IPS-18c (cell line): ENCODE results near the gene SLC13A3.

Source experiments
- H3K4me3 ChIP-seq: 2 replicates; pipeline ENCODE4 v1.7.0; 2013; ENCODE audit warnings: low read depth, mild to moderate bottlenecking, low read length, moderate library complexity; ENCODE audit not compliant: insufficient read depth
- H3K9me3 ChIP-seq: one replicate; pipeline ENCODE4 v1.6.1; 2013; ENCODE audit warnings: mild to moderate bottlenecking, low read length, moderate library complexity; ENCODE audit not compliant: control insufficient read depth, insufficient read depth

Gene SLC13A3

DNA sequence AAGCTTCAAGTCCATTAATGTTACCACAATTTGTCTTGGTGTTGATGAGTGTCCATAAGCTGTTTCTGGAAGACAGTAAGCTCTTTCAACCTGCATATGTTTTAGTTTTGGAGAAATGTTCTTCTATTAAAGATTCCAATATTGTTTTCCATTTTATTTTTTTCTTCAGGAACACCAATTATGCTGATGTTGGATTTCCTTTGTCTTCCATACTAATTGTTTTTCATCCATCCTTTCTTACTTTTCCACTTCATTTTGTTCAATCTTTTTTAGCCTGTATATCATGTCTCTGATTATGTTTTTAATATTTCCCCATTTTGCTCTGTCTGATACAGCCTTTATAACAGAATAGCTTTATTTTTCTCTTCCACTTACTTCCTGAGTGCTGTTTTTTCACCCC lies 21.9 kb downstream of the SLC13A3 start:
- H3K4me3 ChIP-seq, result no peak overlapping the region
- H3K9me3 ChIP-seq, result peaks cover 2% of the 10 kb centered on the region

DNA sequence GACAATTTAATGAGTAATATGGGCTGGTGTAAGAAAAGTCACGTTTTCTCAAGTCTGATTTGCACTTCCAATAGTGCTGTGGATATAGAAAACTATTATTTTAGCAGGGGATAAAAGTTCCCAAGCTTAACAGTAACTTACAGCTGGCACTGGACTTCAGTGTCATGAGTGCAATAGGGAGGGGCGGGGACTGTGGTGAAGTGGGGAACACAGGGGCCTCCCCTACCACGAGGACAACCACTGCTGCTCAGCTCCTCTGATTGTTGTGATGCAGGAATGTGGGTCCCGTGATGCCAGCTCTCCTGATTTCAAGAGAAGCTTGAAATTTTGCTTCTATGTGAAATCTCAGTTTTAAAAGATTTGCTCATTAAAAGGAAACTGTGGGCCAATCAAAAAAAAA lies 24.0 kb downstream of the SLC13A3 start:
- Histone ChIP-seq H3K9me3 (peaks cover 2% of the 10 kb centered on the region), H3K4me3 (no peak overlapping the region)

DNA sequence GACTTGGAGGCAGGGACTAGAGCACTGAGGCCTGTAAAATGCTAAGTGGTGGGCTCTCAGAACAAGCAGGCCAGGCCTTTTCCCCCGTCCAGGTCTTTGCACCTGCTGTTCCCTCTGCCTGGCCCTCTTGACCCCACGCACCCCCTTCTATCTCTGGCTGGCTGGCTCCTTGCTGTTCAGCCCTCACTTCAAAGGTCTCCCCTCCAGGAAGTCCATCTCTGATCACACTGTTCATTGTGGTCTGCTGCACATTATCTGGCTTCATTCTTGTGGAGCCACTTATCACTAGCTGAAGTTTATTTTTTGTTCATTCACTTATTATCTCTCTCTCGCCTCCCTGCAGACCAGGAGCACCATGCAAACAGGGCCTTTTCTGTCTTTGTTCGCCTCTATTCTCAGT lies 24.5 kb downstream of the SLC13A3 start:
- peaks cover 2% of the 10 kb centered on the region for H3K9me3 ChIP-seq
- H3K4me3 ChIP-seq, result no peak overlapping the region

DNA sequence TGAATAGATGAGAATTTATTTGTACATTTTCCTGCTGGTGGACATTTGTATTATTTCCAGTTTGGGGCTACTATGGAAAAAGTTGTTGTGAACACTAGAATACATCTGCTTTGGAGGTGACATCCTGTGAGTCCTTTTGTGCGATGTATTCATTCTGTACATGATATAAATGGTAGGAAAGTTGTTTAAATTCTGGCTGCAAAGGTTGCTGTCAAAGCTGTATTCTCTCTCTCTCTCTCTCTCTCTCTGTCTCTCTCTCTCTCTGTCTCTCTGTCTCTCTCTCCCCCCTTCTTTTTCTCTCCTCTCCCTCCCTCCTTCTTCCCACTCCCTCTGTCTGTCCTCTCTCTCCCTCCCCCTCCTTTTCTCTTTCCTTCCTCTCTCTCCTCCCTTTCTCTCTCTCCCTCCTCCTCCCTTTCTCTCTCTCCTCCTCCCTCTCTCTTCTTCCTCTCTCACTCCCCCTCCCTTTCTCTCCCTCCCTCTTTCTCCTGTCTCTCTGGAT lies 25.3 kb downstream of the SLC13A3 start:
- Histone ChIP-seq H3K4me3 (no peak overlapping the region), H3K9me3 (peaks cover 2% of the 10 kb centered on the region)

DNA sequence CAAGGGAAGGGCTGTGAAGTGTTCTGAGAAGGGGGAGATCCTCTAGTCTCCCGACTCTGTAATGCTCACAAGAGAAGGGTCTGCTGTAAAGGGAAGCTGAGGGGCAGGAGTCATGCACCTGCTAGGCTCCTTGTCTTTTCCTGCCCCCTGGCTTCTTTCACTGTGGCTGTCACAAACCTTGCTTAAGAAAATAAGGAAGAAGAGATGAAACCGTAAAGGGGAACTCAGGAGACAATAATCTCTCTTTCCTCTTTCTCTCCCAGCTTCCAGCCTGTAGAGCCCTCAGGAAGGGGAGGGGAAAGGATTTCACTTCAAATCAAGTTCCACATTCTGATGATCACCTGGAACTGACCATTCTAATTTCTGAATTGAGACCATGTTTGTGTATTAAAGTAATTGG lies 26.3 kb downstream of the SLC13A3 start:
- Histone ChIP-seq H3K9me3 (peaks cover 2% of the 10 kb centered on the region), H3K4me3 (no peak overlapping the region)

DNA sequence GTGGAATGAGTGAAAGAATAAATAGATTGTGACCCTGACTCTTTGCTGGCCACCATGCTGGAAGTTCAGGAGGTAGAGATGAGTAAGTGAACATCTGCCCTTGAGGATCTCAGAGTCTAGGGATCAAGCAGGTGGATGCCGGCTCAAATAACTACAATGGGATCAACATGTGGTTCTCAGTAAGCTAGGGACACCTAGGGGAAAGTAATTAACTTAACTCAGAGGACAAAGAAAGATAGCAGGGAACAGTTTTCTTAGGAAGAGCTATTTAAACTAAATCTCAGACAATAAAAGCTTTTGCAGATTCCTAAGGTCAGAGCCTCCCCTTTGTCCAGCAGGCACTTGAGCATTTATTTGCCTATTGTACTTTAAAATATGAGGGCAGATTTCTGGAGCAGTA lies 29.1 kb downstream of the SLC13A3 start:
- H3K9me3 ChIP-seq, result peaks cover 2% of the 10 kb centered on the region
- no peak overlapping the region for H3K4me3 ChIP-seq

DNA sequence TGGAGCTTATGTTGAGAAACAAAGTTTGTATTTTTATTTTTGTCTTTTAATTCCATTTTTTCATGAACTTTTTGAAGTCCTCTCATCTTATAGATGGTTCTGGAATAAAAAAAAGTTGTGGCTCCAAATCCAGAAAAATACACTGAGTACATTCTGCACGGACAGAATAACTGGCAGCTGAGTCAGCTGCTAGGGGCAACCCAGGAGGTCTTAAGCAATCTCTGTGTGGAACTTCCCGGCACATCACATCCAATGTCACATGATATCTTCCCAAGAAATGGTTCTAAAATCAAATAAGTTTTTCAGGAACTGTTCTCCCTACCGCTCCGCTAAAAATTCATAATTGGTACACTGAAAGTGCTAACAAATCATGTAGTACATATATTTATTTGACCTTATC lies 29.8 kb downstream of the SLC13A3 start:
- Histone ChIP-seq H3K9me3 (peaks cover 2% of the 10 kb centered on the region), H3K4me3 (no peak overlapping the region)

DNA sequence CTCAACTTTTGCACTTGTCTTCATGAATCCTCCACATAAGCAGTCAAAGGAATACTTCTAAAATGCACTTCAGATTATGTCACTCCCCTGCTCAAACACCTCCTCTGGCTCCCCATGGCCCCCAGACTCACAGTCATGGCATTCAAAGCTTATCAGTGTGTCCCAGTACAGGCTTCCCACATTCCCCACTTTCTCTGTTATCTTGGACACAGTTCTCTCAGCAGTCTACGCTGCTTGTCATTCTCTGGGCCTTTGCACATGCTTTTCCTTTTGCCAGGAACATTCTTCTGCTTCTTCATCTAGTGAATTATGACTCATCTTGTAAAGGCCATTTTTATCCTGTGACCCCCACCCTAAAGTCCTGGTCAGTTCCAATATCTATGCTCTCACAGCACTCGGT lies 31.8 kb downstream of the SLC13A3 start:
- Histone ChIP-seq H3K4me3 (no peak overlapping the region), H3K9me3 (no peaks in the 10 kb centered on the region)

DNA sequence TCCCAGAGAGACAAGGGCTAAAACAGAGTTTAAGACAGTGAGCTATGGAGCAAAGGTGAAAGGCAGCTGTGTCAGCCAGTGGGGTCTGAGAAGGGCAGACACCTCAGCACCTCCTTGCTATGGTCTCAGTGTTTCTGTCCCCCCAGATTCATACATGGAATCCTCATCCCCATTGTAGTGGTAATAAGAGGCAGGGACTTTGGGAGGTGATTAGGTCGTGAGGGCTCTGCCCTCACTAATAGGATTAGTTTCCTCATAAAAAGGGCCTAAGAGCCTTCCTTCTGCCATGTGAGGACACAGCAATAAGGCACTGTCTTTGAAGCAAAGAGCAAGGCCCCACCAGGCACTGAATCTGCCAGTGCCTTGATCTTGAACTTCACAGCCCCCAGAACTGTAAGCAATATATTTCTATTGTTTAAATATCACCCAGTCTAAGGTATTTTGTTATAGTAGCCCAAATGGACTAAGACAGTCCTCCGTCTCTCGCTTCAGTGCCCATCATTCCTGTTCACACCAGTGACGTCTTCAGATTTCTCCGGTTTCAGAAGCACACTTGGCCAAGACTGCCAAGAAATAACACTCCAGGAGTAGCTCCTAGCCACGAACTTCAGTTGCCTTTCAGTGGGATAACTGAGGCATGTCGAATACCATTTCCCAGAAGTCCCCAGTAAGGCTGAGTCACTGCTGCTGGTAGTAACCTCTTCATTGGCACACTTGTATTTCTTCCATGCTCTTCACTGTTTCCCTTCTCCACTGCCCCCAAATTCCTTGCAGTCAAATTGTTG lies 32.8 kb downstream of the SLC13A3 start:
- Histone ChIP-seq H3K9me3 (no peaks in the 10 kb centered on the region), H3K4me3 (no peak overlapping the region)

DNA sequence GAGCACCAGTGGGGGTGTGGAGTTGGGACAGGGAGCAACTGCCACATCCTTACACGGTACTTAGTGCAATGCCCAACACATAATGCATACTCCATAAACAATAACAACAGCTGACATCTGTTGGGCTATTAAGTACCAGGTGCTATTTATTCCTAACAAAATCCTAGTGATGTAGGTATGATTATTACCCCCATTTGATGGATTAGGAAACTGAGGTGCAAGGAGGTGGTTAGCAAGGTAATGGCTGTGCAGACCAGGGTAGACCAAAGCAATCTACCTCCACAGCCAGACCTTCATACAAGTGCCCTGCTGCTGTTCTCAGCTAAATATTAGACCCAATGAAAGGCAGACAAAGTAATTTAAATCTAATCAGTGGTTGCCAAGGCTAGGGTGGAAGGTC lies 36.8 kb downstream of the SLC13A3 start:
- Histone ChIP-seq H3K4me3 (no peak overlapping the region), H3K9me3 (no peaks in the 10 kb centered on the region)

DNA sequence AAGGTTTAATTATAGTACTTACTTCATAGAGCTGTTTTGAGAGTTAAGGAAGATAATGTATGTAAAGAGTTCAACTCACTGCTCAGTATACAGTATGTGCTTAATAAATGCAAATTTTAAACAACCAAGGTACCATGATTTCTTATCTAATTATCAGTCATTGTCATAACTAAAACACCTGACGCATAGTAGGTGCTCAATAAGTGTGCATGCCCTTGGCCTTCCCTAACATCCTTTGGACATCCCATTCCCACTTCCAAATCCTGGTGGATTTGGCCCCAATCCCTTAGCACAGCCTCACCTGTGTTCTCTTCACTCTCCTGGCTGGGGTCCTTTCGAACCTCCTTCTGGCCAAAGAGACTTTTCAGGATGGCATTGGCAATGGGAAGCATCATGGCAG lies 41.1 kb downstream of the SLC13A3 start:
- Histone ChIP-seq H3K4me3 (no peak overlapping the region), H3K9me3 (no peaks in the 10 kb centered on the region)

DNA sequence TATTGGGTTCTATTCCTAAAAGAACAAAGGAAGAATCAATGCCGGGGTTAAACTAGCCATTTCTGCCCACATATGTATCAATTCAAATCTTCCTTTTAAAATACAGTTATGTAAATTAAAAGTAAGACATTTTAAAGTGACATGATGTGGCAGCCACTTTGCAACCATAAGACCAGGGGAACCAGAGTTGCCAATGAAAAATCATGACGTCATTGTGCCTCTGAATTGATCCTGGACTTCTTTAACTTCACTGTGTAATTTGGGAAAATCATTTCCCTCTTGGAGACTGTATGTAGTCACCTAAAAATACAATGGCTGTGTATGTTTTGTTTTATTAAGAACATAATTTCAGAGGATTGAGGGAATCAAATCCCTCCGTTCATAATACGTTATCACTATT lies 42.2 kb downstream of the SLC13A3 start:
- H3K4me3 ChIP-seq, result no peak overlapping the region
- no peaks in the 10 kb centered on the region for H3K9me3 ChIP-seq

DNA sequence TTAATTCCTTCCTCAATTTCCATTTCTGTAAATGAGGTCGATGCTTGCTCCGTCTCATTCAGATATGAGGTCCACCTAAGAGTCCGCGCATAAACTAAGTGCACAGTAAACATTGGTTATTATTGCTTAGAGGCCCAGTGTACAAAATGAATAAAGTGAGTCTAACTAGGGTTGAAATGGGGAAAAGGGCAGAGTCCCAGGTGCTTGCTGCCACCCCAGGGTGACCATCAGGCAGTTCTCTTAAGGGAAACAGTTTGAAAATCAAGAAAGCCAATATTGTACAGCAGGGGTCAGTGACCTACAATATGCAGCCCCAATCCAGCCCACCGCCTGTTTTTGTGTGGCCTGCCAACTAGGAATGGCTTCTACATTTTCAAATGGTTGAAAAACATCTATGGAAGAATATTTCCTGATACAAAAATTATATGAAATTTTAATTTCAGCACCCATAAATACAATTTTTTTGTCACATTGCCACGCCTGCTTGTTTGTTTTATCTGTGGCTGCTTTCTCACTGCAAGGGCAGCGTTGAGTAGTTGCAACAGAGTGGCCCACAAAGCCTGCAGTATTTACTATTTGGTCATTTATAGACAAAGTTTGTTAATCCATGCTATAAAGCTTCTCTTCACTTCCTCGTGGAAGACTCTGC lies 43.3 kb downstream of the SLC13A3 start:
- Histone ChIP-seq H3K4me3 (no peak overlapping the region), H3K9me3 (no peaks in the 10 kb centered on the region)

DNA sequence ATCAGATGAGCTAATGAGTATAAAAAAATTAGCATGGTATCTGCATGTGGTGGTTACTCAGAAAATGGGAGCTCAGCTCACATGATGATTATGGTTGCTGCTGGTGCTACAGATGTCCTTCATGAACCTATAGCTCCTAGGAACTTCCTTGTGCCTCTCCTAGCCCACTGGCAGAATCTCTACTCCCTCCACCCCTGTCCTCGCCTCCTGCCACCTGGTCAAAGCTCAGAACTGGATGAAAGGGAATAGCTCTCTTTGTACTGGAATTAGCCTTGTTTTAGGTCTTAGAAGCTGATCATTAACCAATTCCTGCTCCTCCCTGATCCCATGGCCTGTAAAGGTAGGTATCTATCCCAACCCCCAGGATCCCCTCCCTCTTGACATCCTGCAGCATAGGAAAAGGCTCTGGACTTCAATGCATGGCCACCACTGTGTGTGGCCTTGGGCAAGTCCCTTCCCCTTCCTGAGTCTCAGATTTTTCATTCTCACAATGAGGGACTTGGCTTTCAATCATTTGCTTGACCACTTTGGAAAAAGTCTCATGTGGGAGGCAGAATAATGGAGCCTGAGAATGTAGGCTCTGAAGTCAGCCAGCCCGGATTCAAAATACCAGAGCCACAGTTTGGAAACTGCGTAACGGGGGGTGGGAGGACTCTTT lies 43.9 kb downstream of the SLC13A3 start:
- no peak overlapping the region for H3K4me3 ChIP-seq
- no peaks in the 10 kb centered on the region for H3K9me3 ChIP-seq

DNA sequence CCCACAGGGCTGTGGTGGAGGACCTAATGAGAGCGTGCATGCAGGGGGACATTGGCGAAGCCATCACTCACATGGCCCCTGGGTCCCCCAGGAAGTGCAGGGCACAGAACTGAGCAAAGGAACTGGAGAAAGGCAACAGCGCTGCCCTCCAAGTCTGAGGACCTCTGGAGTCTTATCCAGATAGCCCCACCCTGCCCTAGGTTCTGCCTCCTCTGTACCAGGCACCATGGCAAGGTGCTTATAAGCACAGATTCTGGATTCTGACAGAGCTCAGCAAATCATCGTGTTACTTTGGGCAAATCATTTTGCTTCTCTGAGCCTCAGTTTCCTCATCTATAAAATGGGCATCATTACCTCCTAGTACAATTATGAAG lies 44.5 kb downstream of the SLC13A3 start:
- Histone ChIP-seq H3K9me3 (no peaks in the 10 kb centered on the region), H3K4me3 (no peak overlapping the region)

DNA sequence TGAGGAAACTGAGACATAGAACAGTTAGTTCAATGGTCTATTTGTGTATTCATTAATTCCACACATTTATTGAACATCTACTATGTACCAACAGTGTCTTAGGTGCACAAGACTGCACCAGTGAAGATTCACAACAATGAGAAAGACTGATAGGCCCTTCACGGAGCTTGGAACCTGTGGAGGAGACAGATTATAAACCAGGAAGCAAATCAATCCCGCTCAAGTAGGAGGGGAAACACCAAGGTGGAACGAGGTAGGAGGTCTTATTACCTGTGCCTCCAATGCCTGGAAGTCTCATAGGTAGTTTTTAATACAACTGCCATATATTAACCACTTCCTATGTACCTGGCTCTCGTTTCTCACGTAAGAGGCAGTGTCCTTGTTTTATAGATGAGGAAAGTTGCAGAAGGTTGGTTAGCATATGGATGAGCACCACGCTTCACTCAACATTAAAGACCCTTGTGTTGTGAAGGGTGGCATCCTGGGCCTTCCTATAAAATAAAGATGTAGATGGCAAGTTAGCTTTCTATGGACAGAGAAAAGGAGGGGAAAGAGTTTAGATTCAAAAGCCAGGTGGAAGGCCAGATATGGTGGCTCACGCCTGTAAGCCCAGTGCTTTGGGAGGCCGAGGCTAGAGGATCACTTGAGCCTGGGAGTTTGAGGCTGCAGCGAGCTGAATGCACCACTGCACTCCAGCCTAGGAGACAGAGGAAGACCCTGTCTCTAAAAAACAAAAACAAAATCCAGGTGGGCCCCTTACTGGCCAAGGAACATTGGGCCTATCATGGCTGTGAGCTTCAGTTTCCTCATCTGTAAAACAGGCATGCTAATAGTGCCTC lies 45.1 kb downstream of the SLC13A3 start:
- H3K4me3 ChIP-seq, result no peak overlapping the region
- H3K9me3 ChIP-seq, result no peaks in the 10 kb centered on the region

DNA sequence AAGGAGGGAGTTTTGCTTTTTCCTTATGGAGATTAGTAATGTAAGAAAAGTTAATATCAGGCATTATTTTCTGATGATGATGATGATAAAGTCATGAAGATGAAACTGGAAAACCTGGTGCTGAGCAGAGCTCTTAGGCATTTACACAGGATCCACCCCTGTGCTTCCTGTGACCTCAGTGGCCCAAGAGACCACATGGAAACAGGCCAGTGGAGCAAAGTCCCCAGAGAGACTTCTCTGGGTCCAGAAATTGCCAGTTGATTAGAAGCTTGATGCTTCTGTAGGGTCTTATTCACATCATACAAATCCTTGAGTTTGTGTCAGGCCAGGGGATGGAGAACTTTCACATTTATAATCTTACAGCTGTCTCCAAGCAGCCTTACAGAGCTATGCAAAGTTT lies 46.1 kb downstream of the SLC13A3 start:
- H3K4me3 ChIP-seq, result no peak overlapping the region
- H3K9me3 ChIP-seq, result no peaks in the 10 kb centered on the region
